ENCODE data around the gene PCDH9.

PCDH9 gene

GRCh38 chr13:66459634-66460033, 770.5 kb downstream of the PCDH9 start:
- H3K4me1 ChIP-seq (ENCODE audit: control insufficient read depth, insufficient read depth, low read length), result no peaks in the 10 kb centered on the region
- H3K36me3 ChIP-seq (ENCODE audit: control insufficient read depth, insufficient read depth, low read length), result no peaks in the 10 kb centered on the region
- no peak overlapping the region for H3K4me3 ChIP-seq (ENCODE audit: low read length)
- H3K9me3 ChIP-seq (ENCODE audit: control insufficient read depth, low read length), result no peaks in the 10 kb centered on the region
- no peaks in the 10 kb centered on the region for H3K27me3 ChIP-seq (ENCODE audit: control insufficient read depth, insufficient read depth, low read length)
- H3K9ac ChIP-seq (ENCODE audit: low read length), result no peak overlapping the region

DNA sequence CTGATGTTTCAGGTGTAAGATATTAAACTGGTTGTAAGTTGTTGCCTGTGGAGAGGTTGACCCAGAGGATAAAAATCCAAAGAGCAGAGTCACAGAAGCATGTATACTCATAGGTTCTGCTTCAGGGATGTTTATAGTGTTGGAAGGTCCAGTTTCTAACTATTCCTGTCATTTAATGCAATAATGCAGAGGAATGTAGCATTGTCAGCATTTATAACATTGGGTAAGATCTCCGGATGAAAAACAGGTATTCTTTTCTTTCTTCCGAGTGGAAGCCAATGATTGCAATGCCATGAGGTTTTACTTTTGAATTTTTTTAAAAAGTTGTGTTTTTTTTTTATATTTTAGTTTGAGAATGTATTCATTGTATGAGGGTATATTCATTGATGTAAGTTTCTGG, 771.0 kb downstream of the PCDH9 start:
- no peak overlapping the region for H3K4me3 ChIP-seq (ENCODE audit: low read length)

GRCh38 chr13:66446413-66446812, 783.7 kb downstream of the PCDH9 start:
- H3K4me3 ChIP-seq (ENCODE audit: low read length), result no peak overlapping the region
- no peaks in the 10 kb centered on the region for H3K27me3 ChIP-seq (ENCODE audit: control insufficient read depth, insufficient read depth, low read length)
- no peaks in the 10 kb centered on the region for H3K9me3 ChIP-seq (ENCODE audit: control insufficient read depth, low read length)
- no peaks in the 10 kb centered on the region for H3K36me3 ChIP-seq (ENCODE audit: control insufficient read depth, insufficient read depth, low read length)
- no peaks in the 10 kb centered on the region for H3K4me1 ChIP-seq (ENCODE audit: control insufficient read depth, insufficient read depth, low read length)
- H3K9ac ChIP-seq (ENCODE audit: low read length), result no peak overlapping the region

More for the DNA sequence above, 771.0 kb downstream of the PCDH9 start:
- no peaks in the 10 kb centered on the region for H3K36me3 ChIP-seq (ENCODE audit: control insufficient read depth, insufficient read depth, low read length)
- no peak overlapping the region for H3K9ac ChIP-seq (ENCODE audit: low read length)
- no peaks in the 10 kb centered on the region for H3K9me3 ChIP-seq (ENCODE audit: control insufficient read depth, low read length)
- H3K4me1 ChIP-seq (ENCODE audit: control insufficient read depth, insufficient read depth, low read length), result no peaks in the 10 kb centered on the region
- H3K27me3 ChIP-seq (ENCODE audit: control insufficient read depth, insufficient read depth, low read length), result no peaks in the 10 kb centered on the region

- H3K36me3 ChIP-seq (ENCODE audit: control insufficient read depth, insufficient read depth, low read length), result no peaks in the 10 kb centered on the region
- no peaks in the 10 kb centered on the region for H3K4me1 ChIP-seq (ENCODE audit: control insufficient read depth, insufficient read depth, low read length)
- H3K27me3 ChIP-seq (ENCODE audit: control insufficient read depth, insufficient read depth, low read length), result no peaks in the 10 kb centered on the region
- H3K9me3 ChIP-seq (ENCODE audit: control insufficient read depth, low read length), result no peaks in the 10 kb centered on the region
- H3K4me3 ChIP-seq (ENCODE audit: low read length), result no peak overlapping the region
- H3K9ac ChIP-seq (ENCODE audit: low read length), result no peak overlapping the region
Measured at GRCh38 chr13:66443926-66444325, 786.2 kb downstream of the PCDH9 start.

DNA sequence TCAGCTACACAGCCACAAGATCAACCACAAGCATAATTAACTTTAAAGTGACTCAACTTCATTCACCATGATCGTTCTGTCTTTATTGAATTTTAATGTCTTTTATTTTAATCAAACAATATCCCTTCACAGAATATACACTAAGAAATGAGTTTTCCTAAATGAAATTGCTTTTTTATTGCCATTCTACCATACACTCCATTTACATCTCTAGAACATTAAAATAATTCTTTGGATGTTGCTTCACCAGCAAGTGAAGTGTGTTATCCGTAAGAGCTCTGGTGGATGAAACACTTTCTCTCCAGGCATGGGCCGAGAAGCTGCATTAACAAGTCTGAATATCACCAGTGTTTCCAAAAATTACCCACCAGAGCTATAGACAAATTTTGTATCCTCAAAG, 789.2 kb downstream of the PCDH9 start:
- no peaks in the 10 kb centered on the region for H3K27me3 ChIP-seq (ENCODE audit: control insufficient read depth, insufficient read depth, low read length)
- no peaks in the 10 kb centered on the region for H3K36me3 ChIP-seq (ENCODE audit: control insufficient read depth, insufficient read depth, low read length)
- H3K4me1 ChIP-seq (ENCODE audit: control insufficient read depth, insufficient read depth, low read length), result no peaks in the 10 kb centered on the region
- H3K9me3 ChIP-seq (ENCODE audit: control insufficient read depth, low read length), result no peaks in the 10 kb centered on the region
- H3K4me3 ChIP-seq (ENCODE audit: low read length), result no peak overlapping the region
- H3K9ac ChIP-seq (ENCODE audit: low read length), result no peak overlapping the region

- Histone ChIP-seq H3K4me3 (ENCODE audit: low read length) (no peak overlapping the region), H3K4me1 (ENCODE audit: control insufficient read depth, insufficient read depth, low read length) (no peaks in the 10 kb centered on the region), H3K9me3 (ENCODE audit: control insufficient read depth, low read length) (no peaks in the 10 kb centered on the region), H3K9ac (ENCODE audit: low read length) (no peak overlapping the region), H3K36me3 (ENCODE audit: control insufficient read depth, insufficient read depth, low read length) (no peaks in the 10 kb centered on the region), H3K27me3 (ENCODE audit: control insufficient read depth, insufficient read depth, low read length) (no peaks in the 10 kb centered on the region)
Measured at GRCh38 chr13:66430728-66431127, 799.4 kb downstream of the PCDH9 start.

GRCh38 chr13:66430269-66430668, 799.9 kb downstream of the PCDH9 start:
- H3K27me3 ChIP-seq (ENCODE audit: control insufficient read depth, insufficient read depth, low read length), result no peaks in the 10 kb centered on the region
- H3K4me1 ChIP-seq (ENCODE audit: control insufficient read depth, insufficient read depth, low read length), result no peaks in the 10 kb centered on the region
- H3K9ac ChIP-seq (ENCODE audit: low read length), result no peak overlapping the region
- H3K9me3 ChIP-seq (ENCODE audit: control insufficient read depth, low read length), result no peaks in the 10 kb centered on the region
- no peak overlapping the region for H3K4me3 ChIP-seq (ENCODE audit: low read length)
- no peaks in the 10 kb centered on the region for H3K36me3 ChIP-seq (ENCODE audit: control insufficient read depth, insufficient read depth, low read length)

- Histone ChIP-seq H3K9ac (ENCODE audit: low read length) (no peak overlapping the region), H3K4me1 (ENCODE audit: control insufficient read depth, insufficient read depth, low read length) (no peaks in the 10 kb centered on the region), H3K9me3 (ENCODE audit: control insufficient read depth, low read length) (no peaks in the 10 kb centered on the region), H3K4me3 (ENCODE audit: low read length) (no peak overlapping the region), H3K27me3 (ENCODE audit: control insufficient read depth, insufficient read depth, low read length) (no peaks in the 10 kb centered on the region), H3K36me3 (ENCODE audit: control insufficient read depth, insufficient read depth, low read length) (no peaks in the 10 kb centered on the region)
Measured at GRCh38 chr13:66429156-66429555, 801.0 kb downstream of the PCDH9 start.

GRCh38 chr13:66427458-66427861, 802.7 kb downstream of the PCDH9 start:
- Histone ChIP-seq H3K4me3 (ENCODE audit: low read length) (no peak overlapping the region), H3K27me3 (ENCODE audit: control insufficient read depth, insufficient read depth, low read length) (no peaks in the 10 kb centered on the region), H3K9ac (ENCODE audit: low read length) (no peak overlapping the region), H3K4me1 (ENCODE audit: control insufficient read depth, insufficient read depth, low read length) (no peaks in the 10 kb centered on the region), H3K36me3 (ENCODE audit: control insufficient read depth, insufficient read depth, low read length) (no peaks in the 10 kb centered on the region), H3K9me3 (ENCODE audit: control insufficient read depth, low read length) (no peaks in the 10 kb centered on the region)

- Histone ChIP-seq H3K4me1 (ENCODE audit: control insufficient read depth, insufficient read depth, low read length) (no peaks in the 10 kb centered on the region), H3K4me3 (ENCODE audit: low read length) (no peak overlapping the region), H3K27me3 (ENCODE audit: control insufficient read depth, insufficient read depth, low read length) (no peaks in the 10 kb centered on the region), H3K9ac (ENCODE audit: low read length) (no peak overlapping the region), H3K36me3 (ENCODE audit: control insufficient read depth, insufficient read depth, low read length) (no peaks in the 10 kb centered on the region), H3K9me3 (ENCODE audit: control insufficient read depth, low read length) (no peaks in the 10 kb centered on the region)
Measured at GRCh38 chr13:66425741-66426140, 804.4 kb downstream of the PCDH9 start.

DNA sequence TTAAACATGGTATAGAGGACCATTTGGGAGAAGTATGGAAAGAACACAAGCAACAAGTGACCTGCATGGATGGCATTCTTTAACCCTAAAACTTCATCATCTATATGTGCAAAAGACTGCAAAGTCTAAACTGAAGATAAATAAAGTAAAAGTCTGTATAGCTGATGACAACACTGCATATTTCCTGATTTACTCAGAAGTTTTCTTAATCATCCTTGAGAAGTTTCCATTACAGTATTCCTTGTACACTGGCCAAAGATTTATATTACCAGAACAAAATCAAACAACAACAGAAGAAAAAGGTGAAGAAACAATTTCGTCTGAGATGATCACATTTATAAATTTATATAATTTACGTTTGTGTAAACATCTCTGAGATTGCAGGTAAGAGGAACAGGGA, 805.7 kb downstream of the PCDH9 start:
- H3K27me3 ChIP-seq (ENCODE audit: control insufficient read depth, insufficient read depth, low read length), result no peaks in the 10 kb centered on the region
- no peak overlapping the region for H3K4me3 ChIP-seq (ENCODE audit: low read length)
- no peaks in the 10 kb centered on the region for H3K4me1 ChIP-seq (ENCODE audit: control insufficient read depth, insufficient read depth, low read length)
- H3K9me3 ChIP-seq (ENCODE audit: control insufficient read depth, low read length), result no peaks in the 10 kb centered on the region
- no peak overlapping the region for H3K9ac ChIP-seq (ENCODE audit: low read length)
- no peaks in the 10 kb centered on the region for H3K36me3 ChIP-seq (ENCODE audit: control insufficient read depth, insufficient read depth, low read length)

GRCh38 chr13:66415444-66415843, 814.7 kb downstream of the PCDH9 start:
- no peak overlapping the region for H3K9ac ChIP-seq (ENCODE audit: low read length)

DNA sequence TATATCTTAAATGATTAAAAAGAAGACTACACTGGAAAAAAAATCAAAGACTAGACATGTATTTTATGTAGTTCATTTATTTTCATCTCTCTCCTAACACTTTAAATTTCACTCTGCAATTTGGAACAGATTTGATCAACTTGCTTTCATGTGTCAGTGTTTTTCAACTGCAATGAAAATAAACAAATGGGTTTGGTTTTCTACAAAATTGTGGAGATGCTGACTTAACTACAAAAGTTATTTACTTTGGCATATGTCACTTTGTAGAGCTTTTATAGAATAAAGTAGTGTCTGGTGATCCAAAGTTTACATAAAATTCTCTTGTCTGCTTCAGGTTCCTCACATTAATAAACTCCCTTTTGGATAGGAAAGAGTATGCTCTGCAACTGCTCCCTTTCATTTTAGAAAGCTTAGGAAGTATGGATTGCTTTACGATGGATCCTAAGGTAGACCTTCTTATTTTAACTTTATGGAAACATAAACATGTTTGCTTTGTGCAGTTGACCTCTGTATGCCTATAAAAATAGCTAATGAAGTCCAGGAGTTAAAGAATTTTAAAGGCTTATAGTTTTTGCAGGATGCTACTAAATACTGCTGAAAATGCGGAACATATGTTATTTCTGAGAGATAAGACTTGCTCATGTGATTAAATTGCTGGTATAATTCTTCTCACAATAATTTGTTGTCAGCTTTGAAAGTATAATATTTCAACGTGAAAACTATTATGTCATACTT, 815.9 kb downstream of the PCDH9 start:
- H3K9me3 ChIP-seq (ENCODE audit: control insufficient read depth, low read length), result no peaks in the 10 kb centered on the region
- H3K4me1 ChIP-seq (ENCODE audit: control insufficient read depth, insufficient read depth, low read length), result no peaks in the 10 kb centered on the region
- no peaks in the 10 kb centered on the region for H3K27me3 ChIP-seq (ENCODE audit: control insufficient read depth, insufficient read depth, low read length)
- no peaks in the 10 kb centered on the region for H3K36me3 ChIP-seq (ENCODE audit: control insufficient read depth, insufficient read depth, low read length)
- no peak overlapping the region for H3K9ac ChIP-seq (ENCODE audit: low read length)
- no peak overlapping the region for H3K4me3 ChIP-seq (ENCODE audit: low read length)

More at GRCh38 chr13:66415444-66415843, 814.7 kb downstream of the PCDH9 start:
- Histone ChIP-seq H3K27me3 (ENCODE audit: control insufficient read depth, insufficient read depth, low read length) (no peaks in the 10 kb centered on the region), H3K4me3 (ENCODE audit: low read length) (no peak overlapping the region), H3K36me3 (ENCODE audit: control insufficient read depth, insufficient read depth, low read length) (no peaks in the 10 kb centered on the region), H3K4me1 (ENCODE audit: control insufficient read depth, insufficient read depth, low read length) (no peaks in the 10 kb centered on the region), H3K9me3 (ENCODE audit: control insufficient read depth, low read length) (no peaks in the 10 kb centered on the region)

Data from mucosa of stomach (tissue), 1 donor.